ENCODE data around the gene SS18L1. TPM values are rescaled to one million over a fixed set of nuclear protein-coding genes. Genes with fewer than 3 reads are reported as not detected.

Gene SS18L1
- total RNA-seq, 3 donors from 2014 or later, result 14.4 to 16.1 (median 14.5) TPM

DNA sequence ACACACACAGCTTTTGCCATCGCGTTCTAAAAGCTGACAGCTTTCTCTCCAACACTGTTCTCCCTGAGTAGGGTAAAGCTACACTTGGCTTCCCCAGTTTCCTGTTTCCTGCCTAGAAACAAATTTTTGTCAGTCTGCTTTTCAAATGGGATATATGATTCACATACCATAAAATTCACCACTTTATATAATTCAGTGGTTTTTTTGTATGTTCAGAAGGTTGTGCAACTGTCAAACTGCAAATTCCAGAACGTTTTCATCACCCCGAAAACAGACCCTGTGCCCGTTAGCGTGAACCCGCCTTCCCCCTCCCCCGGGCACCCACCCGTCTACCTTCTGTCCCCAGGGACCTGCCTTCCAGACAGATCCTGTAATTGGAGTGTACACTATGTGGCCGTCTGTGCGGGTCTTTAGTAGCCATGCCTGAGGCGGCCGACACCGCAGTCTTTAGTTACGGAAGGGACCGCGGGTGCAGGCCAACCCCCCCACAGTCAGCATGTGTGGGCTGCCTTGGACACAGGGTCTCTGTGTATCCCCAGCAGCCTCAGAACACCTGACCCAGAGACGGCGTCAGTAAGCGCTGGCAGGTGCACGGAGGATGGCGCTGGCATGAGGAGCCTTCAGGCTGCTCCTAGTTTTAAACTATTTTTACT is 59.9 kb downstream of the SS18L1 start:
- Mint-ChIP-seq H3K27me3 (ENCODE audit: low read depth) (no peaks in the 10 kb centered on the region), H3K4me1 (ENCODE audit: low read depth) (no peaks in the 10 kb centered on the region), H3K4me3 (no peak overlapping the region), H3K36me3 (ENCODE audit: insufficient read depth) (peaks cover 30% of the 10 kb centered on the region), H3K9me3 (no peaks in the 10 kb centered on the region)
- no peak for ATAC-seq
- DNase-seq, result no peak

DNA sequence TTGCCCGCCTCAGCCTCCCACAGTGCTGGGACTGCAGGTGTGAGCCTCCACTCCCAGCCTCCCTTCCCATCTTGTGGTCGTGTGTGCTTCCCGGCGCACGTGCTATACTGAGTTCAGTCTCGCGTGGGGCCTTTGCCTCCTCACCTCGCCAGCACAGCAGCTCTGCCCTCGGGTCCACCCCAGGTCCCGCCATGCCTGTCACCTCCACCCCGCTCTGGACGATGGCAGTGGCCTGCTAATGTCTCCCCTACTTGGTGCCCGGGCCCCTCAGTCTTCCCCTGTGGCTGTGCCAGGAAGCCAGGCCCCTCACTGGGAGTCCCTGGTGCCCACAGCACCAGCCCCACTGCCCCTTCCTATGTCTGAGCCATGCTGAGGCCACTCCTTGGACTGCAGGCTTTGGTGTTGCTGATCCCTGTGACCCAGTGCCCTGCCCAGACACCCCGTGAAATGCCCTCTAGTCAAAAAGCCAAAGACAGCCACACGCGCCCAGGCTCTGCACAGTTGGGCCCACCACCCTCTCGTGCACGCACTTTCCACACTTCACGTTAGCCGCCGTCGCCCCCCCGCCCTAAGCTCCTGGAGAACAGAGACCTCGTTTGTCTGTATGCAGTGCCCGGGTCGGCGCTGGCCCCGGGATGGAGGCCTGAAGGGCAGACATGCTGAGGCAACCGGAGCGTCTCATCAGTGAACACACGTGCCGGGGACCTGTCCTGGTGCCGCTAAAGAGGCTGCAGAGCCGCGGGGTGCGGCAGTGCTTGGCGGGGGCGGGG is 62.2 kb downstream of the SS18L1 start:
- H3K9me3 Mint-ChIP-seq, result no peaks in the 10 kb centered on the region
- peaks cover 12% of the 10 kb centered on the region for H3K36me3 Mint-ChIP-seq (ENCODE audit: insufficient read depth)
- H3K4me3 Mint-ChIP-seq, result no peak overlapping the region
- no peaks in the 10 kb centered on the region for H3K27me3 Mint-ChIP-seq (ENCODE audit: low read depth)
- ATAC-seq (no peak), DNase-seq (no peak)
- no peaks in the 10 kb centered on the region for H3K4me1 Mint-ChIP-seq (ENCODE audit: low read depth)

DNA sequence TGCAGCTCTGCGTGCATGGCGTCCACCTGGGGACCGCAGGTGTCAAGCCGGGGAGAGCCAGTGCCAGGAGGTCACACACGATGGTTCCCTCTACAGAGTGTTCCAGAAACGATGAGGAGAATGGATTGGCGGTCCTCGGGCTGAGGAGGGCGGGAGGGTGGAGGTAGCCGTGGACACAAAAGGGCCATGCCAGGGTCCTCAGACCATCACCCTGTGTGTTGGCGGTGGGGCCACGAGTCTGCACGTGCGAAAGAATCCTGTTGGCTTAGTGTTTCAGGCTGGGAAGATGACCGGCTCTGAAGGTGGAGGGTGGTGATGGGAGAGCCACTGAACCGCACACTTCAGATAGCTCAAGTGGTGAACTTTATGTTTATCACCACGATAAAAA is 62.8 kb downstream of the SS18L1 start:
- no peaks in the 10 kb centered on the region for H3K9me3 Mint-ChIP-seq
- no peaks in the 10 kb centered on the region for H3K27me3 Mint-ChIP-seq (ENCODE audit: low read depth)
- H3K4me3 Mint-ChIP-seq, result no peak overlapping the region
- peaks cover 12% of the 10 kb centered on the region for H3K36me3 Mint-ChIP-seq (ENCODE audit: insufficient read depth)
- ATAC-seq (no peak), DNase-seq (no peak)
- no peaks in the 10 kb centered on the region for H3K4me1 Mint-ChIP-seq (ENCODE audit: low read depth)

DNA sequence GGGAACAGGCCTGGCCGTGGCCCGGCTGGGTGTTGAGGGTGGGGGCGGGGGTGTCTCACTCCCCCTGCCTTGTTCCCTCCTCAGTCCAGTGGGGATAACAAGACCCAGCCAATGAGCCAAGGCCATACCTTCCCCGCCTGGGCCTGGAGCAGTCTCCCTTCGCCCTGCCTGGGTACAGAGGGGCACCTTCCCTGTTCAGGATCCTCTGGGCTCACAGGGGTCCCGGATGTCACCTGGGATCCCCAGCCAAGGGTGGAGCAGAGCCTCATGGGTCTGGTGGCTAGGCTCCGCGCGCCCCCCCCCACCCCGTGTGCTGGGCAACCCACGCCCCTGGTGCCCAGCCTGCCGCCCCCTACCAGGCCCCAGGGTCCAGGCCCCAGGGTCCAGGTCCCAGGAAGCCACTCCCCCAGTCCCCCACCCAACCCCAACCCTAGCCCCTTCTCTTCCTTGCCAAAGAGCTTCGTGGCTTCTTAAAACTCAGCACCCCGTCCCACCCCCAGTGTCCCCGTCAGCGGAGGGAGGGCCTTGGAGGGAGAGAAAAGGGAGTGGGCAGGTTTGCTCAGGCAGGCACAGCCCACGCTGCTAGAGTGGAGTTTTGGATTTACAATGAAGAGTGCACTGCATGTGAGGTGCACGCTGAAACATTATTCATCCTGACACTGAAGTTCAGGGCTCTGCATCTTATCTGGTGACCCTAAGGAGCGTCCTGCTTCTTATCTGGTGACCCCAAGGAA is 64.7 kb downstream of the SS18L1 start:
- H3K4me1 Mint-ChIP-seq (ENCODE audit: low read depth), result no peaks in the 10 kb centered on the region
- H3K9me3 Mint-ChIP-seq, result no peaks in the 10 kb centered on the region
- no peak overlapping the region for H3K4me3 Mint-ChIP-seq
- ATAC-seq, result no peak
- peaks cover 3% of the 10 kb centered on the region for H3K36me3 Mint-ChIP-seq (ENCODE audit: insufficient read depth)
- no peak for DNase-seq
- peaks cover 4% of the 10 kb centered on the region for H3K27me3 Mint-ChIP-seq (ENCODE audit: low read depth)

DNA sequence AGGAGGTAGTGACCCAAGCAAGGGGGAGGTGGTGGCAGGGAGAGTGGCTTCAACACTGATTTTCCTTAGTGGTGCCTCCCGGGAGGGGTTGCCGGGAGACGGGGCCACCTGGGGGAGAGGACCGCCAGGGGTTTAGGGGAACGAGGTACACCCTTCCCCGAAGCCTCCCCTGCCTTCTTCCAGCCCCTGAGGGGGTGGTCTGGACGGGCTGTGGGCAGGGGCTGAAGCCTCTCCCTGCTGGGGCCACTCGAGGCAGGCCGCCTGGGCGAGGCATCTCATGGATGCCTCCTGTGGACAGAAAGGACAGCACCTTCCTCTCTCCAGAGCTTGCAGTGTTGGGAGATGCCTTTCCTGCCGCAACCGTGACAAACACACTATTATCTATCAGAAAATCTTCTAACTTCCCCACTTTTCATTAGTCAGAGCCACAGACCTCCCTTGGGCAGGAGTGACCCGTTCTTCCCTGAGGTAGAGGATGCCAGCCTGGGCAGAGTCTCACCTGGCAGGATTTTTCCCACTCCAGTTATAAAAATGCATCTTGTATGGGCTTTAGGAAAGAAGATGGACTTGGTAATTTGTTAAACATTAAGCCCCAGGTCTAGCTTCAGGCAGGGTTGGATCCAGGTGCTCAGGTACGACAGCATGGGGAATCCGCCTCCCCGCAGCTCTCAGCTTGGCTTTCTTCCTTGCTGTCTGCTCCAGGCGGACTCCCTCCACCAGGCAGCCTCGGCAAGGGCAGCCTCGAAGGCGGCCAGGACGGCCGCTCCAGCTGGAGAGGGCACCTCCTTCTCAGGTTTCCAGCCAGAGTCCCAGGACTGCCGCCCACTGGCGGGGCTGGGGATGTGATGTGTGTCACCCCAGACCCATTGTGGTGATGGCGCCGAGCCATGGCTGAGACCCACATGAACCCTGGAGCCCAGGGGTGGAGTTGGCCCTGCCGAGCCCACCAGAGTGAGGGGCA is 65.5 kb downstream of the SS18L1 start:
- DNase-seq (no peak), ATAC-seq (no peak)
- H3K27me3 Mint-ChIP-seq (ENCODE audit: low read depth), result peaks cover 4% of the 10 kb centered on the region
- no peaks in the 10 kb centered on the region for H3K9me3 Mint-ChIP-seq
- no peaks in the 10 kb centered on the region for H3K36me3 Mint-ChIP-seq (ENCODE audit: insufficient read depth)
- no peaks in the 10 kb centered on the region for H3K4me1 Mint-ChIP-seq (ENCODE audit: low read depth)
- H3K4me3 Mint-ChIP-seq, result no peak overlapping the region

DNA sequence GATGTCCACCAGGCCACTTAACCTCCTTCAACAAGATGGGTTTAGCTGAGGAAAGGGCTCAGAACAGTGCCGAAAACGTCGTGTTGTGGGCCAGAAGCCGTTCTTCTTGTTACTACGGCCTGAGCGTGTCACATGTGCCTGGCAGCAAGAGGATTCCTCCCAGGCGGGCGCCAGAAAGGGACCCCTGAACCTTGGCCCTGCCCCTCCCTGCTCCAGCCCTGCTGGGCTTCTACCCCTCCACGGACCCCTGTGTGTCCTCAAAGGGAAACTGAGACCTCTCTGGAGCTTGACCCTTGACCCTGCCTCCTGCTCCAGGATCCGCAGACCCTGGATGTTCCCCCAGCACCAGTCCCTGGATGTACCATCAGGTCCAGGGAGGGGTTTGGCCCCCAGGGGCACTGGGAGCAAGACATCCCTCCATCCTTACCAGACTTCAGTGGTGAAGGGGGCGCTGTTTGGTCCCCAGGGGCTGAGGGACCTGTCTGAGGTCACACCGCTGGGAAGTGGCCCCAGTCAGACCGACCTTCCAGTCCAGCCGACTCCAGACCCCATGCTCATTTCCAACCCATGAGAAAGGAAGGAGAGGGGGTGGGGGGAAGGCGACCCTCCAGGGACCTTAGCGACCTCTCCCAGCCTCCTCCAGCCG is 66.4 kb downstream of the SS18L1 start:
- peaks cover 10% of the 10 kb centered on the region for H3K27me3 Mint-ChIP-seq (ENCODE audit: low read depth)
- DNase-seq (no peak), ATAC-seq (no peak)
- H3K9me3 Mint-ChIP-seq, result no peaks in the 10 kb centered on the region
- H3K4me1 Mint-ChIP-seq (ENCODE audit: low read depth), result no peaks in the 10 kb centered on the region
- no peaks in the 10 kb centered on the region for H3K36me3 Mint-ChIP-seq (ENCODE audit: insufficient read depth)
- H3K4me3 Mint-ChIP-seq, result no peak overlapping the region

DNA sequence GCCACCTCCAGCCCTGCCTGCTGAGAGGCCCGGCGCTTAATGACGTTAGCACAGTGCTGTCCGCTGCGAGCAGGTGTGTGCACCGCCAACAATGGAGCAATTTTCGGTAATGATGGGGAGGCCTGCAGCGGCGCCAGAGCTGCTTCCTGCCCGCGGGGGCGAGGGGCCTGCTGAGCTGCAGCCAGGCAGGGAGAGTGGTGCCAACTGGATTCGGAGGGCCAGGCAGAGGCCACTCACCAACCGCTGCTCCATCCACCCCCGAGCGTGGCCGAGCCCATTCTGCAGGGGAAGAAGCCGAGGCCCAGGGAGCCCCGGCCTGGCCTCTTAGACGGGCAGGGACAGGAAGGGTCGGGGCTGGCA is 66.9 kb downstream of the SS18L1 start:
- no peaks in the 10 kb centered on the region for H3K9me3 Mint-ChIP-seq
- DNase-seq (no peak), ATAC-seq (no peak)
- H3K27me3 Mint-ChIP-seq (ENCODE audit: low read depth), result peaks cover 10% of the 10 kb centered on the region
- no peaks in the 10 kb centered on the region for H3K36me3 Mint-ChIP-seq (ENCODE audit: insufficient read depth)
- no peak overlapping the region for H3K4me3 Mint-ChIP-seq
- H3K4me1 Mint-ChIP-seq (ENCODE audit: low read depth), result no peaks in the 10 kb centered on the region

DNA sequence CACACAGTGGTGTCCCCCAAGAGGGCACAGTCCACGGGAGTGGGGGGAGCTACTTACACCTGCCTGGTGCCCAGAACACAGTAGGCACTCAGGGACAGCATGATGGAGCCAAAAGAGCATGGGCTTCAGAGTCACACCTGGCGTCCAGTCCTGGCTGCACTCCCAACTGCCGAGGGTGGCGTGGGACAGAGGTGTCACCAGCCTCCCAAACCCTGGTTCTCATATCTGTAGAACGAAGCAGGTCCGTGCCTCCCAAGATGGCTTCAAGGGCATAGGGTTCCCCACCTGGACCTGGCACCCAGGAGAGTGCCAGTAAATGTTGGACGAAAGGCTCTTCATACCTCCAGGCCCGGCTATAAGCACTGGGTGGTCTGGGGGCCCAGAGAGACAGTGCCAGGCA is 67.6 kb downstream of the SS18L1 start:
- Mint-ChIP-seq H3K4me1 (ENCODE audit: low read depth) (no peaks in the 10 kb centered on the region), H3K9me3 (no peaks in the 10 kb centered on the region), H3K27me3 (ENCODE audit: low read depth) (peaks cover 13% of the 10 kb centered on the region), H3K36me3 (ENCODE audit: insufficient read depth) (no peaks in the 10 kb centered on the region), H3K4me3 (no peak overlapping the region)
- DNase-seq (no peak), ATAC-seq (no peak)

DNA sequence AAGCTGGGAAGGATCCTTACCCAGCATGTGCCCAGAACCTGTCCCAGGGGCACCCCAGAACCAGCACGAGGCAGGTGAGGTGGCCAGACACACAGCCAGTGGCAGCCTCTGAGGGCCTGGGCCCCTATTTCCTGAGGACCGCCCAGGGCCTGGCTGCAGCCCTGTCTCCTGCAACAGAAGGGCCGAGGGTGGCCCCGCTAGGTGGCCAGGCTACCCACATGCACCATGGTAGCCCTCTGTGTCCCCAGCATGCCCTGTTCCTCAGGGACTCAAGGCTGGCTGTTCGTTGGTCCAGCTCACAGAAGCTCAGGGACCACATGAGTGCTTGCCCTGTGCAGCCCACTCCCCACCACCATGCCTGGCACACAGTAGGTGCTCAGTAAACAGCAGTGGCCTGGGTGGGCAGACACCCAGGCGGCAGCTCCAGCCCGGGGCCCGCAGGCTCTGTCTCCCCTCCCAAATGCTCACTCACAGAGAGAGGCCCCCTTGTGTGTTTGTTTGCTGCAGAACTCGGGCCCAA is 68.3 kb downstream of the SS18L1 start:
- ATAC-seq, result no peak
- no peak for DNase-seq
- Mint-ChIP-seq H3K4me1 (ENCODE audit: low read depth) (no peaks in the 10 kb centered on the region), H3K36me3 (ENCODE audit: insufficient read depth) (no peaks in the 10 kb centered on the region), H3K27me3 (ENCODE audit: low read depth) (peaks cover 16% of the 10 kb centered on the region), H3K9me3 (no peaks in the 10 kb centered on the region), H3K4me3 (no peak overlapping the region)

DNA sequence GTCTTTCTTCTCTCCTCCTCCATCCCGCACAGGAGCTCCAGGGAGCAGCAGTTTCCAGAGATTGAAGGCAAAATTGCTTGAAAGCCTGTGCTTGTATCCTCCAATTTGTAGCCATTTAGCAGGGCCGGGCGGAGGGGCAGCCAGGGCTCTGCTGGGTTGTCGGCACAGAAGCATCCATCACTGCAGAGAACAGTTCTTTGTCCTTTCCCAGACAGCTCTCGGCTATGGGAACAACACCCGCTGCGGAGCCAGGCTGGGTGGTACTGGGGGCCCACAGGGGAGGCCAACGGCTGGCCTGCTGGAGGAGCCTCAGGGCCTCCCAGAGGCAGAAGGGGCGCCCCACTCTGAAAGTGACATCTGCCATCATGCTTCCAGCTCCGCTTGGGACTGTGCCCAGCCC is 68.7 kb downstream of the SS18L1 start:
- ATAC-seq (no peak), DNase-seq (no peak)
- peaks cover 20% of the 10 kb centered on the region for H3K27me3 Mint-ChIP-seq (ENCODE audit: low read depth)
- no peak overlapping the region for H3K4me3 Mint-ChIP-seq
- no peaks in the 10 kb centered on the region for H3K4me1 Mint-ChIP-seq (ENCODE audit: low read depth)
- H3K9me3 Mint-ChIP-seq, result no peaks in the 10 kb centered on the region
- H3K36me3 Mint-ChIP-seq (ENCODE audit: insufficient read depth), result no peaks in the 10 kb centered on the region

DNA sequence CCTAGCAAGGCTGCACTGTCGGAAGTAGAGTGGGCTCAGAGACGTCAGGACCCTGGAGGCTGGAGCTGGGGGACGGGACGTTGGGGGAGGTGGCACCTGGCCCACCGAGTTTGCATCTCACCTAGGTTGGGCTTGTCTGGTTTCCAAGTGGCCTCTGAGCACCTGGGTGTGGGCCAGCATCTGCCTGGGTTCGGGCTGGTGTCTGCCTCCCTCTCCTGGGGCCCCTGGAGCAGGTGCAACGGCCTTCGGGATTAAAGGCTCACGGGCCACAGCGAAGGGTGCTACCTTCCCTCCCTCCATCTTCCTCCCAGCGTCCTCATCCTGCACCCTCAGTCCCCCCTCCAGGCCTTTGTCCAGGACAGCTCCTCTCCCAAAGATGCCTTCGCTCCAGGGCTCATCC is 70.5 kb downstream of the SS18L1 start:
- DNase-seq (no peak), ATAC-seq (no peak)
- Mint-ChIP-seq H3K36me3 (ENCODE audit: insufficient read depth) (no peaks in the 10 kb centered on the region), H3K9me3 (no peaks in the 10 kb centered on the region), H3K27me3 (ENCODE audit: low read depth) (peaks cover 35% of the 10 kb centered on the region), H3K4me3 (no peak overlapping the region), H3K4me1 (ENCODE audit: low read depth) (peaks cover 2% of the 10 kb centered on the region)

DNA sequence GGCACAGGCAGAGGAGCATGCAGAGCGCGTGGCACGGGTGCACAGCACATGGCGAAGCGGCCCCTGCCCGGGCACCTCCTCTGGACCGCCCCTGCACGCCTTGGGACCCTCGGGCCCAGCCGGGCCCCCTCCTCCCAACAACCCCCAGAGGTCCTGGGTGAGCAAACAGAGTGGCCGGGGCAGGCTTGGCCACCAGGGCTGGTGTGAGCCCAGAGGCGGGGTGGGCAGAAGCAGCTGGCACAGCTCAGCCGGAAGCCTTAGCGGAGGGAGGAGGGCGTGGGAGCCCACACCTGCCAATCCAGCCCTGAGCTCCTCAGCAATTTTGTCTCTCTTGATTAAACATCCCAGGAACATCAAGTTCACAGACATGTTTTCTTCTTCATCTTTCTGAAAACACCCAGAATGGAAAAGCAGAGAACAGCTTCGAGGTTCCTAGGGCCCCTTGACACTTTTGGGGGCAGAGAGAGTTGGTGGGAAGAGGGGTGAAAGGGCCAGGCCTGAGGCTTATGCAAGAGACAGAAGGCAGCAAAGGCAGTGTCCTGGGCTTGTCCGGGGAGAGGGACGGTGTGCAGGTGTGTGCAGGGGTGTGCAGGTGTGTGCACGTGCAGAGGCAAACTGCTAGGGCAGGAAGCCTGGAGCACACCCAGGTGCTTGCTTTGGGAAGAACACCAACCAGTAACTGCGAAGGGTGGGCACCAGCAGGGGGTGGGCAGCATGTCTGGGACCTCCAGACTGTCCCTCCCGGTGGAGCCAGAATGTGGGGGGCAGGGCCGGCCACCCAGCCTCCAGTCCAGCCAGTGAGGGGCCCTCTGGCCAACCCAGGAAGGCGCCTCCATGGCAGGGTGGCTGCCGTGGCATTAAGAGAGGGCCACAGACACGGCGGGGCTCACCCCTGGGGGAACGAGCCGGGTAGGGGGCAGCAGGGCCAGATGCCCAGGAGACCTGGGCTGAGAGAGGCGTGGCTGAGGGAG is 71.7 kb downstream of the SS18L1 start:
- Mint-ChIP-seq H3K36me3 (ENCODE audit: insufficient read depth) (no peaks in the 10 kb centered on the region), H3K9me3 (no peaks in the 10 kb centered on the region), H3K27me3 (ENCODE audit: low read depth) (peaks cover 38% of the 10 kb centered on the region), H3K4me3 (no peak overlapping the region), H3K4me1 (ENCODE audit: low read depth) (peaks cover 2% of the 10 kb centered on the region)
- DNase-seq (no peak), ATAC-seq (no peak)

Data from activated T-cell treated with anti-CD3 and anti-CD28 coated beads, Interleukin-2, amount 50 U/mL, for 4 hours (primary cell).